ENCODE data around the gene TDRD6. TPM values are rescaled to one million over a fixed set of nuclear protein-coding genes. Genes with fewer than 3 reads are reported as not detected.

Gene TDRD6
- total and polyA plus RNA-seq, 9 donors, result 0.20 to 0.96 (median 0.37) TPM

DNA sequence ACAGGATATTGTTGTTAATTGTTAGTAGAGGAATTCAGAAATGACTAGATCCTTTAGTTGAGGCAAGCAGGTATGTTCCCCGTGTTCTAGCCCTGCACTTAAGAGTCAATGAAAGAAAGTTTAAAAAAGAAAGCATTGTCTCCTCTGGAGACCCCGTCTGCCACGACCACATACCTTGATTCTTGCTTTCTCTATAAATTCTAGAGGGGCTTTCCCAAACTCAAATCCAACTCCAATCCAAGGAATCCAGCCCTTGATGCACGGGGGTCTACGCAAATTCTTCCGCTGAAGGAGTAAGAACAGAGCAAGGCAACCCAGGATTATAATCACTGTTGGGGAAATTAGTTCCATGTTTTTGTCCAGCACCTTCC, 35.5 kb upstream of the TDRD6 start:
- DNase-seq, result no peak
- intact Hi-C loops (cut with DNase I), result no loop called here
- H3K4me3 ChIP-seq, result peak overlapping the region; percentile 97
- no peaks in the 10 kb centered on the region for H3K36me3 ChIP-seq
- TF ChIP-seq POLR2A (IDR thresholded peaks at IDR 0.05) (no peak), EP300 (IDR thresholded peaks at IDR 0.05) (no peak)
- TF ChIP-seq, protein P1, sequence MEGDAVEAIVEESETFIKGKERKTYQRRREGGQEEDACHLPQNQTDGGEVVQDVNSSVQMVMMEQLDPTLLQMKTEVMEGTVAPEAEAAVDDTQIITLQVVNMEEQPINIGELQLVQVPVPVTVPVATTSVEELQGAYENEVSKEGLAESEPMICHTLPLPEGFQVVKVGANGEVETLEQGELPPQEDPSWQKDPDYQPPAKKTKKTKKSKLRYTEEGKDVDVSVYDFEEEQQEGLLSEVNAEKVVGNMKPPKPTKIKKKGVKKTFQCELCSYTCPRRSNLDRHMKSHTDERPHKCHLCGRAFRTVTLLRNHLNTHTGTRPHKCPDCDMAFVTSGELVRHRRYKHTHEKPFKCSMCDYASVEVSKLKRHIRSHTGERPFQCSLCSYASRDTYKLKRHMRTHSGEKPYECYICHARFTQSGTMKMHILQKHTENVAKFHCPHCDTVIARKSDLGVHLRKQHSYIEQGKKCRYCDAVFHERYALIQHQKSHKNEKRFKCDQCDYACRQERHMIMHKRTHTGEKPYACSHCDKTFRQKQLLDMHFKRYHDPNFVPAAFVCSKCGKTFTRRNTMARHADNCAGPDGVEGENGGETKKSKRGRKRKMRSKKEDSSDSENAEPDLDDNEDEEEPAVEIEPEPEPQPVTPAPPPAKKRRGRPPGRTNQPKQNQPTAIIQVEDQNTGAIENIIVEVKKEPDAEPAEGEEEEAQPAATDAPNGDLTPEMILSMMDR (IDR thresholded peaks at IDR 0.05), result no peak
- H3K9me3 ChIP-seq, result no peaks in the 10 kb centered on the region
- H3K27ac ChIP-seq, result peak overlapping the region; percentile 2 to 87
- WGBS, 3 donors, result 1 to 2% (median 1%) methylated on average over 6 of the region's 6 CpGs
- H3K4me1 ChIP-seq (ENCODE audit: insufficient read depth), result peaks cover 4% of the 10 kb centered on the region
- no peaks in the 10 kb centered on the region for H3K27me3 ChIP-seq

DNA sequence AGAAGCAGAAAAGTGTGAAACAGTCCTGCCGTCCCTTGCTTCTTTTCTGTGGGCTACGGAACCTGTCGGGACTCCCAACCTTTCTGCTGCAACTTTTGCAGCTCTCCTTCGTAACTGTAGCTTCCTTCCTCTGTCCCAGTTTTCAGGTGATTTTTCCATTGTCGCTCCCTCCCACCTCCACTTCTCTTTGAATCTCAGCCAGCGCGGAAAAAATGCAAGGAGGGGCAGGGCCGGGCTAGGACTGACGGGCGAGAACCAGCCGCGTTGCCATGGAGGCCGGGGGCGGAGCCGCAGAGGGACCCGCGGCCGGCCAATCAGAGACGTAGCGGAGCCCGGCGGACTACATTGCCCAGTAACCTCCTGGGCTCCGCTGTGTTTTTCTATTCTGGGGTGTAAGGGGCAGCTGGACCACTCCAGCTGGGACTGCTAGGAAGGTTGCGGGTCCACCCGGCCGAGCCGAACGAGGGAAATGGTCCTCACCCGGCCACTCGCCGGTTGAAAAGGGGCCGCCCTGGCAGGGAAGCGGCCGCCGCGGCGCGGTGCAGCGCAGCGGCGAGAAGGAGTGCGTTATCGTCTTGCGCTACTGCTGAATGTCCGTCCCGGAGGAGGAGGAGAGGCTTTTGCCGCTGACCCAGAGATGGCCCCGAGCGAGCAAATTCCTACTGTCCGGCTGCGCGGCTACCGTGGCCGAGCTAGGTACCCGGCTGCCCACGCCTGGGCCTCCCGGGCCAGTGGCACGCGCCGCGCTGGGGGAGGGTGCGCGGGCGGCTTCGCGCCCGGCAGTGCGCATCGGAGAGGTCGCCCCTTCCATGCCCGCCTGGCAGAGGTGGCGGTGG, 34.9 kb upstream of the TDRD6 start, which contains the start of the genes CYP39A1 and SLC25A27:
CYP39A1 (minus strand) TSS at position 216 of the 836 bp plus-strand sequence. CDS start 236 bp downstream, outside the sequence.
SLC25A27 (plus strand) TSS at position 373 of the 836 bp plus-strand sequence; CDS start at position 591, 218 bp downstream.
- Histone ChIP-seq H3K36me3 (no peaks in the 10 kb centered on the region), H3K4me3 (peak within 1 kb of the TSS; percentile 97), H3K9me3 (no peaks in the 10 kb centered on the region), H3K27ac (peak within 1 kb of the TSS; percentile 57 to 87), H3K27me3 (no peaks in the 10 kb centered on the region), H3K4me1 (ENCODE audit: insufficient read depth) (peaks cover 4% of the 10 kb centered on the region)
- intact Hi-C loops (cut with DNase I), result no loop called here
- TF ChIP-seq POLR2A (IDR thresholded peaks at IDR 0.05), result no peak
- TF ChIP-seq, protein P1 (IDR thresholded peaks at IDR 0.05), result no peak
- TF ChIP-seq EP300 (IDR thresholded peaks at IDR 0.05), result no peak
- WGBS, 3 donors, result 0% methylated on average over 71 to 72 of the region's 72 CpGs
- peak; percentile 92 to 96 (median 94) for DNase-seq

DNA sequence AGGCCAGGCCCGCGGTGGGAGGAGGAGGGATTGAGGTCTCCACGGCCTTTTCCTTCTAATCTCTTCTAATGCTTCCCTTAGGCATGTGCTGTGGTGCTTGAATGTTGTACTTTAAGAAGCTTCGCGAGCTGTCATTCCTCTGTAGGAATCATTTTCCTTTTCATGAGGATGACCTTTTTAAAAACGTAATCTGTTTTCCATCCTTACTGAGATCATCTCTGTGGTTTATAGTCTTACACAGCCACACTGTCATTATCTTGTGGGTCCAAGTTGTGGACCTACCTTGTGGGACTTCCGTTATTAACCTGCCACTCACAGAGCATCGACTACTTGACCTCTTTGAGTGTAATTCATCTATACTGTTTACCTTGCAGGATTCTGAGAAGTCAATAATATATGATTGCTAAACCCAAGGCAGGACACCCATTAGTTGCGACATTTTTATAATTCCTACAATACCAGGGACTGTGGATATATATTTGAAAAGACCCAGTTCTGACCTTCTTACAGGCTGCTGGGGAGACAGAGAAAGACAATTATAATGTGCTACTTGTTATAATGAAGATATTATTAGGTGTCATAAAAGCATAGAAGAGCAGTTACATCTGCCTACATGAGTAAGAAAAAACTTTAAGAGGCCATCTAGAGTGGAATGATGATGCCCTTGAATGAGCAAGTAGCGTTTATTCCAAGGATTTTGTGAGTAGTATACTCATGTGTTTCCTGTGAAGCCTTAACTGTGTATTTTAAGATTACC, 34.1 kb upstream of the TDRD6 start:
- peak overlapping the region; percentile 57 to 87 for H3K27ac ChIP-seq
- peaks cover 4% of the 10 kb centered on the region for H3K4me1 ChIP-seq (ENCODE audit: insufficient read depth)
- H3K4me3 ChIP-seq, result peak overlapping the region; percentile 97
- no peak for DNase-seq
- H3K9me3 ChIP-seq, result no peaks in the 10 kb centered on the region
- H3K27me3 ChIP-seq, result no peaks in the 10 kb centered on the region
- WGBS, 3 donors, result 17 to 23% (median 18%) methylated on average over 10 of the region's 10 CpGs
- TF ChIP-seq EP300 (IDR thresholded peaks at IDR 0.05), result no peak
- no peak for TF ChIP-seq POLR2A (IDR thresholded peaks at IDR 0.05)
- TF ChIP-seq, protein P1 (IDR thresholded peaks at IDR 0.05), result no peak
- intact Hi-C loops (cut with DNase I), result no loop called here
- H3K36me3 ChIP-seq, result no peaks in the 10 kb centered on the region

DNA sequence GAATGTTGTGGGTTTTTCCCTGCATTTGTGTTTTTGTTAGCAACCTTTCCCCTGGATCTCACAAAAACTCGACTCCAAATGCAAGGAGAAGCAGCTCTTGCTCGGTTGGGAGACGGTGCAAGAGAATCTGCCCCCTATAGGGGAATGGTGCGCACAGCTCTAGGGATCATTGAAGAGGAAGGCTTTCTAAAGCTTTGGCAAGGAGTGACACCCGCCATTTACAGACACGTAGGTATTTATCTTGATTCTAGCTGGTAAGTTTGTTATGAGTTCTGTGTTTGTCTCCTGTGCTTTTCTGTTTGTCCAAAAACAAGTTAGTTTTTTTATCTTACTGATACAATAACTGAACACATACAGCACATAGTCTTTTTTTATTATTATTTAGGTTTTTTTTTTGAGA, 31.9 kb upstream of the TDRD6 start:
- intact Hi-C loops (cut with DNase I), result no loop called here
- H3K27ac ChIP-seq, result no peak overlapping the region
- no peaks in the 10 kb centered on the region for H3K9me3 ChIP-seq
- TF ChIP-seq, protein P1 (IDR thresholded peaks at IDR 0.05), result no peak
- TF ChIP-seq EP300 (IDR thresholded peaks at IDR 0.05) (no peak), POLR2A (IDR thresholded peaks at IDR 0.05) (no peak)
- H3K4me3 ChIP-seq, result no peak overlapping the region
- H3K27me3 ChIP-seq, result no peaks in the 10 kb centered on the region
- no peaks in the 10 kb centered on the region for H3K36me3 ChIP-seq
- no peaks in the 10 kb centered on the region for H3K4me1 ChIP-seq (ENCODE audit: insufficient read depth)
- 82 to 89% (median 88%) methylated on average over 6 of the region's 6 CpGs for WGBS, 3 donors
- DNase-seq, result no peak

Data from ovary (tissue), 9 donors.